ENCODE data around the gene TRPC4AP. TPM values are rescaled to one million over a fixed set of nuclear protein-coding genes. Genes with fewer than 3 reads are reported as not detected.

The TRPC4AP gene
- total RNA-seq, 3 donors from 2014 or later (not counting 1 experiment from before 2014, with no cell fraction given) = 72.3 to 79.0 (median 74.4) TPM

DNA sequence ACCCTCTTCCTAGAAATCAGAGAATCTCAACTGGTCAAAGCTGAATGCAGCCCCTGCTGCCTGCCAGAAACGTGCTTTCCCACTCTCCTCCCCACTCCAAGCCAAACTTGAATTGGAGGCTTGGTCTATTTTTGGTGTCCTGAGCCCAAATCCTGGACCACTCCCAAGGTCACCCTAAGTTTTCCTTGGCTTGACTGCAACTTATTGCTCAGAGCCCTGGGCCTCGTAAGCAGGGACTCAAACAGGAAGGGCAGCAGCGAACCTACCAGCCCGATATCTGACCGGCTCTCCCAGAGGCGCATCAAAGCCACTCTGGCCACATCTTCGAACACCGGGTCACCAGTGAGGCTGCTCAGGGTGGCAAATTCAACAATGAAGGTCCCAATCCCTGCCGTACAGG lies 41.9 kb upstream of the TRPC4AP start:
- no peaks in the 10 kb centered on the region for H3K27me3 Mint-ChIP-seq (ENCODE audit: low read depth in 2 of 2)
- no peak overlapping the region for H3K27ac Mint-ChIP-seq
- no peaks in the 10 kb centered on the region for H3K27me3 ChIP-seq (ENCODE audit: control insufficient read depth, insufficient read depth, low read length)
- no peak overlapping the region for H3K4me3 Mint-ChIP-seq
- no peaks in the 10 kb centered on the region for H3K4me1 ChIP-seq (ENCODE audit: control insufficient read depth, insufficient read depth, low read length)
- no peak overlapping the region for H3K4me3 ChIP-seq (ENCODE audit: low read length)
- TF ChIP-seq, protein P1, sequence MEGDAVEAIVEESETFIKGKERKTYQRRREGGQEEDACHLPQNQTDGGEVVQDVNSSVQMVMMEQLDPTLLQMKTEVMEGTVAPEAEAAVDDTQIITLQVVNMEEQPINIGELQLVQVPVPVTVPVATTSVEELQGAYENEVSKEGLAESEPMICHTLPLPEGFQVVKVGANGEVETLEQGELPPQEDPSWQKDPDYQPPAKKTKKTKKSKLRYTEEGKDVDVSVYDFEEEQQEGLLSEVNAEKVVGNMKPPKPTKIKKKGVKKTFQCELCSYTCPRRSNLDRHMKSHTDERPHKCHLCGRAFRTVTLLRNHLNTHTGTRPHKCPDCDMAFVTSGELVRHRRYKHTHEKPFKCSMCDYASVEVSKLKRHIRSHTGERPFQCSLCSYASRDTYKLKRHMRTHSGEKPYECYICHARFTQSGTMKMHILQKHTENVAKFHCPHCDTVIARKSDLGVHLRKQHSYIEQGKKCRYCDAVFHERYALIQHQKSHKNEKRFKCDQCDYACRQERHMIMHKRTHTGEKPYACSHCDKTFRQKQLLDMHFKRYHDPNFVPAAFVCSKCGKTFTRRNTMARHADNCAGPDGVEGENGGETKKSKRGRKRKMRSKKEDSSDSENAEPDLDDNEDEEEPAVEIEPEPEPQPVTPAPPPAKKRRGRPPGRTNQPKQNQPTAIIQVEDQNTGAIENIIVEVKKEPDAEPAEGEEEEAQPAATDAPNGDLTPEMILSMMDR (IDR thresholded peaks at IDR 0.05) = no peak
- intact Hi-C loops (cut with micrococcal nuclease) = no loop called here
- no peaks in the 10 kb centered on the region for H3K9me3 Mint-ChIP-seq
- H3K36me3 ChIP-seq (ENCODE audit: control insufficient read depth, insufficient read depth, low read length) = peaks cover 76% of the 10 kb centered on the region
- no peak for DNase-seq
- H3K27ac ChIP-seq (ENCODE audit: low read length) = no peak overlapping the region
- ATAC-seq = no peak
- WGBS (ENCODE audit: insufficient coverage) = 98% methylated on average over 9 of the region's 9 CpGs
- H3K9me3 ChIP-seq (ENCODE audit: control insufficient read depth, insufficient read depth, low read length) = no peaks in the 10 kb centered on the region
- no peaks in the 10 kb centered on the region for H3K4me1 Mint-ChIP-seq
- peaks cover 9% of the 10 kb centered on the region for H3K36me3 Mint-ChIP-seq

DNA sequence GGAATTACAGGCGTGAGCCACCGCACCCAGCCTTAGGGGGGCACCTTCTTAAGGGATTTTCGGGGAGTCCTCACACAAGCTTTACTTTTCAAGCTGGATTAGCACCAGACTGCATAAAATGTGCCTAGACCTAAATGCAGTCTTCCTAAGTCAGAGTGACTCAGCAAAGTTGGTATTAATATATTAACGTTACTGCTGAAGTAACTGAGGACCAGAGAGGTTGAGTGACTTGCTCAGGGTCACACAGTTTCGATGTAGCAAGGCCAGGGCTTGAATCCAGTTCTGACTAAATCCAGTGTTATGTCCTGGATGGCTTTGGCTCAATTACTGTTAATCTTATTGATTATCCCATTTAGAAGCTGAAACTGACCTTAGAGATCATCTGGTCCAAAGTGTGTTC lies 41.1 kb upstream of the TRPC4AP start:
- Mint-ChIP-seq H3K9me3 (no peaks in the 10 kb centered on the region), H3K4me1 (no peaks in the 10 kb centered on the region), H3K36me3 (peaks cover 9% of the 10 kb centered on the region), H3K27me3 (ENCODE audit: low read depth in 2 of 2) (no peaks in the 10 kb centered on the region), H3K27ac (no peak overlapping the region), H3K4me3 (no peak overlapping the region)
- DNase-seq (no peak), ATAC-seq (no peak)
- no peak overlapping the region for H3K4me3 ChIP-seq (ENCODE audit: low read length)
- intact Hi-C loops (cut with micrococcal nuclease) = no loop called here
- peaks cover 74% of the 10 kb centered on the region for H3K36me3 ChIP-seq (ENCODE audit: control insufficient read depth, insufficient read depth, low read length)
- H3K27me3 ChIP-seq (ENCODE audit: control insufficient read depth, insufficient read depth, low read length) = no peaks in the 10 kb centered on the region
- no peaks in the 10 kb centered on the region for H3K4me1 ChIP-seq (ENCODE audit: control insufficient read depth, insufficient read depth, low read length)
- TF ChIP-seq, protein P1 (IDR thresholded peaks at IDR 0.05) = no peak
- H3K27ac ChIP-seq (ENCODE audit: low read length) = no peak overlapping the region
- 97% methylated on average over 5 of the region's 5 CpGs for WGBS (ENCODE audit: insufficient coverage)
- no peaks in the 10 kb centered on the region for H3K9me3 ChIP-seq (ENCODE audit: control insufficient read depth, insufficient read depth, low read length)

DNA sequence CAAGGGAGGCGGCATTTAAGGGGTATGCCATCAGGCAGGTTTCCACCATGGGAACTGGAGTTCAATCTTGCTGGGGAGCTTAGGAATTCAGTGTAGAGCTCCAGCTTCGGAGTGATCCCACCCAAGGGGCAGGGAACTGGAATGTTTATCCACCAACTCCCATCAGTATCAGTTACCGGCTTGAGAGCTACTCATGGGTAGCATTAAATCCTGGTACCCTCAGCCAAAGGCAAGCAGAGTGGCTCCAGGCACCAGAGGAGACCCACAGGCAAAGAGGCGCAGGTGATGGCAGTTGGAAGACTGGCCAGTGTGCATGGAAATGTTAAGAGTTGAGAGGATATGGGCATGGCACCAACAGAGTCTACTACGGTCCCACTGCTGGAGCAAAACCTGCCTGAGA lies 40.4 kb upstream of the TRPC4AP start:
- no peaks in the 10 kb centered on the region for H3K4me1 Mint-ChIP-seq
- Histone ChIP-seq H3K27ac (ENCODE audit: low read length) (no peak overlapping the region), H3K9me3 (ENCODE audit: control insufficient read depth, insufficient read depth, low read length) (no peaks in the 10 kb centered on the region), H3K27me3 (ENCODE audit: control insufficient read depth, insufficient read depth, low read length) (no peaks in the 10 kb centered on the region), H3K4me3 (ENCODE audit: low read length) (no peak overlapping the region), H3K4me1 (ENCODE audit: control insufficient read depth, insufficient read depth, low read length) (no peaks in the 10 kb centered on the region), H3K36me3 (ENCODE audit: control insufficient read depth, insufficient read depth, low read length) (peaks cover 67% of the 10 kb centered on the region)
- ATAC-seq (no peak), DNase-seq (no peak)
- H3K27me3 Mint-ChIP-seq (ENCODE audit: low read depth in 2 of 2) = no peaks in the 10 kb centered on the region
- WGBS (ENCODE audit: insufficient coverage) = over 99% methylated on average over 5 of the region's 5 CpGs
- no peak overlapping the region for H3K27ac Mint-ChIP-seq
- no peak overlapping the region for H3K4me3 Mint-ChIP-seq
- TF ChIP-seq, protein P1 (IDR thresholded peaks at IDR 0.05) = no peak
- intact Hi-C loops (cut with micrococcal nuclease) = no loop called here
- no peaks in the 10 kb centered on the region for H3K9me3 Mint-ChIP-seq
- H3K36me3 Mint-ChIP-seq = peaks cover 9% of the 10 kb centered on the region

DNA sequence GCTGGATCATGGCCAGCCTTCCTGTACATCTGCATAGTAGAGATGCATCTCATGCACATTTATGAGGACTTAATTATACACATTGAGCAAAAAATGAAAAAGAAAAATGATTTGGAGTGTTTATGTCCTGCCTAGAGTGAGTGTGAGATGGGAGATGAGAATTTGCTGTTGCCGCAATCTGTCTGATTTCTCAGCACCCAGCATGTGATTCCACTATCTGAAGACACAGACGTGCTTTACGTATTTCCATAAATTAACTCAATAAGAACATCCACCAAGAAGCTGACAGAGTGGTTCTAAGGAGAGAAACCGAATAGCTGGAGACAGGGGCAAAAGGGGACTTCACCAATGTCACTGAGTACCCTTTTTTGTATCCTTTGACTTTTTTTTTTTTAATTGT lies 39.3 kb upstream of the TRPC4AP start:
- H3K27ac ChIP-seq (ENCODE audit: low read length) = no peak overlapping the region
- H3K36me3 ChIP-seq (ENCODE audit: control insufficient read depth, insufficient read depth, low read length) = peaks cover 67% of the 10 kb centered on the region
- no peak overlapping the region for H3K27ac Mint-ChIP-seq

More for the DNA sequence above, 39.3 kb upstream of the TRPC4AP start:
- Mint-ChIP-seq H3K4me3 (no peak overlapping the region), H3K4me1 (no peaks in the 10 kb centered on the region), H3K36me3 (peaks cover 17% of the 10 kb centered on the region), H3K9me3 (no peaks in the 10 kb centered on the region), H3K27me3 (ENCODE audit: low read depth in 2 of 2) (no peaks in the 10 kb centered on the region)
- H3K4me1 ChIP-seq (ENCODE audit: control insufficient read depth, insufficient read depth, low read length) = no peaks in the 10 kb centered on the region
- DNase-seq = no peak
- WGBS (ENCODE audit: insufficient coverage) = 100% methylated on average over 3 of the region's 4 CpGs
- intact Hi-C loops (cut with micrococcal nuclease) = no loop called here
- TF ChIP-seq, protein P1 (IDR thresholded peaks at IDR 0.05) = no peak
- no peak overlapping the region for H3K4me3 ChIP-seq (ENCODE audit: low read length)
- H3K27me3 ChIP-seq (ENCODE audit: control insufficient read depth, insufficient read depth, low read length) = no peaks in the 10 kb centered on the region
- no peak for ATAC-seq
- no peaks in the 10 kb centered on the region for H3K9me3 ChIP-seq (ENCODE audit: control insufficient read depth, insufficient read depth, low read length)
